Activated CD4-positive, alpha-beta T cell treated with anti-CD3 and anti-CD28 coated beads for 36 hours (primary cell): ENCODE measurements around the gene RTN4RL1. TPM values are rescaled to one million over a fixed set of nuclear protein-coding genes. Genes with fewer than 3 reads are reported as not detected.
A peak's percentile ranks its signal among the peaks of the same experiment; 100 is the strongest.
"Not testable (repeated sequence)": the region's sequence is repeated elsewhere in the genome, so short reads cannot be mapped to it uniquely, and the experiment has no call there.

Source experiments
- ATAC-seq: fragments of 200-7000 bp; cut with Tn5 transposase; one replicate; pipeline ENCODE4 v1.10.0; 2021; ENCODE audit warnings: mild to moderate bottlenecking, moderate library complexity
- CTCF ChIA-PET: fragments of 350-600 bp; sonication (Branson Sonifier 250); formaldehyde crosslinking; loops from one replicate; lab custom pipeline; 2021; ENCODE audit warnings: antibody characterized with exemption; lab: Charles Lee
- POLR2A ChIA-PET: fragments of 350-600 bp; sonication (Branson Sonifier 250); formaldehyde crosslinking; loops from one replicate; lab custom pipeline; 2021; ENCODE audit warnings: antibody characterized with exemption, inconsistent platforms; lab: Charles Lee
- DNase-seq: peaks from one replicate; pipeline ENCODE4 v3.0.0-alpha.2; 2020
- H3K27ac Mint-ChIP-seq: one replicate; pipeline ENCODE4 v1.8.0; 2021; ENCODE audit warnings: mixed read lengths
- H3K27me3 Mint-ChIP-seq: one replicate; pipeline ENCODE4 v1.8.0; 2021; ENCODE audit warnings: mixed read lengths
- H3K36me3 Mint-ChIP-seq: one replicate; pipeline ENCODE4 v1.8.0; 2021; ENCODE audit warnings: low read depth, mixed read lengths
- H3K4me1 Mint-ChIP-seq: one replicate; pipeline ENCODE4 v1.8.0; 2021; ENCODE audit warnings: mixed read lengths
- H3K4me3 Mint-ChIP-seq: one replicate; pipeline ENCODE4 v1.8.0; 2021; ENCODE audit warnings: mild to moderate bottlenecking, moderate library complexity, mixed read lengths
- H3K9me3 Mint-ChIP-seq: one replicate; pipeline ENCODE4 v1.8.0; 2021; ENCODE audit warnings: low read depth, mixed read lengths
- intact Hi-C, 2 experiments: fragments of 100-400 bp; cut with DNase I in 1 of 2; cut with micrococcal nuclease in 1 of 2; formaldehyde crosslinking; loops; one replicate each; pipeline versions ENCODE4 v1.14.2 to v1.15.1; 2022 to 2024; cut with DNase I, micrococcal nuclease
- total RNA-seq, 2 experiments: library from RNA; stranded (reverse); gene quantifications; one replicate each; pipeline ENCODE4 v1.2.3, GENCODE V29; 2021

RTN4RL1 gene
- total RNA-seq, 2 experiments from 2014 or later: 0.11 to 0.18 TPM

- DNase-seq: no peak
- ChIA-PET POLR2A (no interaction called here), CTCF (interaction anchor here (0.7 kb wide), 1 partner anchor 26 kb away, joined by 3 read pairs; no protein-coding TSS in a partner anchor)
- ATAC-seq: no peak
- Mint-ChIP-seq H3K36me3 (no peaks in the 10 kb centered on the region), H3K27ac (no peak overlapping the region), H3K4me1 (no peaks in the 10 kb centered on the region), H3K9me3 (no peaks in the 10 kb centered on the region), H3K4me3 (no peak overlapping the region), H3K27me3 (no peaks in the 10 kb centered on the region)
- intact Hi-C loops: no loop called here
Measured at GRCh38 chr17:1985093-1985492, 40.0 kb downstream of the RTN4RL1 start.

GRCh38 chr17:1982793-1983366, 42.3 kb downstream of the RTN4RL1 start:
- POLR2A ChIA-PET, intact Hi-C loops, H3K4me1 Mint-ChIP-seq, H3K9me3 Mint-ChIP-seq, H3K27ac Mint-ChIP-seq, ATAC-seq, H3K27me3 Mint-ChIP-seq, H3K36me3 Mint-ChIP-seq, DNase-seq, CTCF ChIA-PET, H3K4me3 Mint-ChIP-seq: not testable (repeated sequence)

GRCh38 chr17:1980665-1981250, 44.4 kb downstream of the RTN4RL1 start:
- Mint-ChIP-seq H3K4me3 (no peak overlapping the region), H3K9me3 (no peaks in the 10 kb centered on the region), H3K27ac (no peak overlapping the region), H3K36me3 (no peaks in the 10 kb centered on the region), H3K4me1 (peaks cover 12% of the 10 kb centered on the region), H3K27me3 (peaks cover 4% of the 10 kb centered on the region)
- no peak for ATAC-seq
- ChIA-PET CTCF (interaction anchor here (0.6 to 0.7 kb wide), 2 partner anchors 188 to 224 kb away, joined by 3 read pairs; no protein-coding TSS in a partner anchor), POLR2A (no interaction called here)
- DNase-seq: no peak
- intact Hi-C loops: no loop called here

GRCh38 chr17:1979182-1979985, 45.8 kb downstream of the RTN4RL1 start:
- CTCF ChIA-PET: no interaction called here
- POLR2A ChIA-PET: no interaction called here

GRCh38 chr17:1978396-1978949, 46.7 kb downstream of the RTN4RL1 start:
- no peak overlapping the region for H3K27ac Mint-ChIP-seq
- H3K27me3 Mint-ChIP-seq: peaks cover 7% of the 10 kb centered on the region
- intact Hi-C loops: no loop called here
- H3K4me3 Mint-ChIP-seq: no peak overlapping the region
- H3K4me1 Mint-ChIP-seq: peaks cover 14% of the 10 kb centered on the region
- ATAC-seq (no peak), DNase-seq (no peak)
- no peaks in the 10 kb centered on the region for H3K9me3 Mint-ChIP-seq
- ChIA-PET CTCF (no interaction called here), POLR2A (no interaction called here)
- no peaks in the 10 kb centered on the region for H3K36me3 Mint-ChIP-seq

More at GRCh38 chr17:1979182-1979985, 45.8 kb downstream of the RTN4RL1 start:
- intact Hi-C loops: no loop called here
- Mint-ChIP-seq H3K4me3 (no peak overlapping the region), H3K9me3 (no peaks in the 10 kb centered on the region), H3K27ac (no peak overlapping the region), H3K4me1 (peaks cover 14% of the 10 kb centered on the region), H3K27me3 (peaks cover 5% of the 10 kb centered on the region), H3K36me3 (no peaks in the 10 kb centered on the region)
- ATAC-seq: no peak
- DNase-seq: no peak

GRCh38 chr17:1977583-1978395, 47.3 kb downstream of the RTN4RL1 start:
- no peaks in the 10 kb centered on the region for H3K36me3 Mint-ChIP-seq
- DNase-seq (peak; percentile 15), ATAC-seq (no peak)
- POLR2A ChIA-PET: no interaction called here
- H3K27ac Mint-ChIP-seq: no peak overlapping the region
- H3K4me1 Mint-ChIP-seq: peaks cover 14% of the 10 kb centered on the region
- intact Hi-C loops: no loop called here
- no peak overlapping the region for H3K4me3 Mint-ChIP-seq
- H3K9me3 Mint-ChIP-seq: no peaks in the 10 kb centered on the region
- CTCF ChIA-PET: no interaction called here
- H3K27me3 Mint-ChIP-seq: peaks cover 7% of the 10 kb centered on the region

- Mint-ChIP-seq H3K4me3 (no peak overlapping the region), H3K36me3 (no peaks in the 10 kb centered on the region), H3K9me3 (no peaks in the 10 kb centered on the region), H3K4me1 (peaks cover 20% of the 10 kb centered on the region), H3K27ac (no peak overlapping the region), H3K27me3 (peaks cover 10% of the 10 kb centered on the region)
- POLR2A ChIA-PET: interaction anchor here (0.6 kb wide), 1 partner anchor 119 kb away, joined by 3 read pairs; no protein-coding TSS in a partner anchor
- CTCF ChIA-PET: no interaction called here
- no peak for DNase-seq
- intact Hi-C loops: no loop called here
- ATAC-seq: no peak
Measured at GRCh38 chr17:1976683-1977064, 48.5 kb downstream of the RTN4RL1 start.

GRCh38 chr17:1976000-1976682, 49.0 kb downstream of the RTN4RL1 start:
- no peaks in the 10 kb centered on the region for H3K36me3 Mint-ChIP-seq
- intact Hi-C loops: no loop called here
- ChIA-PET POLR2A (no interaction called here), CTCF (no interaction called here)
- peak; percentile 59 for ATAC-seq
- H3K4me1 Mint-ChIP-seq: peaks cover 20% of the 10 kb centered on the region
- DNase-seq: peak; percentile 31
- H3K27ac Mint-ChIP-seq: no peak overlapping the region
- H3K9me3 Mint-ChIP-seq: no peaks in the 10 kb centered on the region
- H3K27me3 Mint-ChIP-seq: peaks cover 12% of the 10 kb centered on the region
- H3K4me3 Mint-ChIP-seq: no peak overlapping the region

- Mint-ChIP-seq H3K27ac (no peak overlapping the region), H3K27me3 (peaks cover 17% of the 10 kb centered on the region), H3K4me1 (peaks cover 20% of the 10 kb centered on the region), H3K9me3 (no peaks in the 10 kb centered on the region), H3K36me3 (no peaks in the 10 kb centered on the region), H3K4me3 (no peak overlapping the region)
- intact Hi-C loops: no loop called here
- ChIA-PET POLR2A (no interaction called here), CTCF (interaction anchor here (0.6 kb wide), 1 partner anchor 463 kb away, joined by 6 read pairs; no protein-coding TSS in a partner anchor)
- DNase-seq: peak; percentile 19
- ATAC-seq: peak; percentile 74
Measured at GRCh38 chr17:1975573-1975972, 49.6 kb downstream of the RTN4RL1 start.

- intact Hi-C loops: no loop called here
- POLR2A ChIA-PET: no interaction called here
- H3K36me3 Mint-ChIP-seq: no peaks in the 10 kb centered on the region
- peaks cover 20% of the 10 kb centered on the region for H3K4me1 Mint-ChIP-seq
- DNase-seq: peak; percentile 59
- no peaks in the 10 kb centered on the region for H3K9me3 Mint-ChIP-seq
- H3K4me3 Mint-ChIP-seq: no peak overlapping the region
- CTCF ChIA-PET: interaction anchor here (1.2 kb wide), 1 partner anchor 14 kb away, joined by 4 read pairs; no protein-coding TSS in a partner anchor
- ATAC-seq: peak; percentile 50
- H3K27me3 Mint-ChIP-seq: peaks cover 24% of the 10 kb centered on the region
- no peak overlapping the region for H3K27ac Mint-ChIP-seq
Measured at GRCh38 chr17:1972487-1973160, 52.5 kb downstream of the RTN4RL1 start.
